Measurements from ENCODE around the gene TBX6.
A peak's percentile ranks its signal among the peaks of the same experiment; 100 is the strongest.
"Not testable (repeated sequence)": the region's sequence is repeated elsewhere in the genome, so short reads cannot be mapped to it uniquely, and the experiment has no call there.

TBX6 gene

GRCh38 chr16:30065102-30065942 is 26.4 kb downstream of the TBX6 start, which contains the start of gene ALDOA:
Gene ALDOA, plus strand, starts transcription at chr16:30065760. Its CDS starts 1,138 bp downstream, at chr16:30066898.
- peak; percentile 97 for DNase-seq

- no peak for DNase-seq
These were observed 27.0 kb downstream of the TBX6 start for GRCh38 chr16:30064729-30065101.

GRCh38 chr16:30063893-30064728 is 27.6 kb downstream of the TBX6 start:
- DNase-seq: peak; percentile 81

- DNase-seq: no peak
These were observed 28.3 kb downstream of the TBX6 start for GRCh38 chr16:30063278-30063892.

- no peak for DNase-seq
These were observed 30.7 kb downstream of the TBX6 start for GRCh38 chr16:30060836-30061554.

- no peak for DNase-seq
These were observed 31.4 kb downstream of the TBX6 start for GRCh38 chr16:30060346-30060745.

- peak; percentile 61 for DNase-seq
These were observed 36.7 kb downstream of the TBX6 start for GRCh38 chr16:30054959-30055553.

- no peak for DNase-seq
These were observed 37.3 kb downstream of the TBX6 start for GRCh38 chr16:30054451-30054850.

GRCh38 chr16:30053376-30054015 is 38.2 kb downstream of the TBX6 start:
- no peak for DNase-seq

- DNase-seq: peak; percentile 91
These were observed 38.9 kb downstream of the TBX6 start for GRCh38 chr16:30052671-30053372.

- no peak for DNase-seq
These were observed 40.2 kb downstream of the TBX6 start for GRCh38 chr16:30051518-30051917.

- DNase-seq: no peak
These were observed 41.9 kb downstream of the TBX6 start for GRCh38 chr16:30049871-30050270.

GRCh38 chr16:30046588-30046987 is 45.1 kb downstream of the TBX6 start:
- DNase-seq: no peak

- DNase-seq: no peak
These were observed 45.5 kb downstream of the TBX6 start for GRCh38 chr16:30046178-30046577.

- peak; percentile 42 for DNase-seq
These were observed 49.9 kb downstream of the TBX6 start for GRCh38 chr16:30041841-30042240.

- DNase-seq: not testable (repeated sequence)
These were observed 51.0 kb downstream of the TBX6 start for GRCh38 chr16:30040690-30041089.

GRCh38 chr16:30040221-30040620 is 51.5 kb downstream of the TBX6 start:
- no peak for DNase-seq

Data from CD4-positive, alpha-beta T cell treated with Interleukin-6 for 4 hours (primary cell).